GM21390 (cell line): ENCODE measurements around the gene COL20A1.

ENCODE experiments used
- ATAC-seq: cut with Tn5 transposase; IDR thresholded peaks from one replicate; pipeline ENCODE4 v1.9.1; 2021; ENCODE audit not compliant: unreplicated experiment

Gene COL20A1

GRCh38 chr20:63359937-63360849, 67.2 kb downstream of the COL20A1 start:
- no peak for ATAC-seq

DNA sequence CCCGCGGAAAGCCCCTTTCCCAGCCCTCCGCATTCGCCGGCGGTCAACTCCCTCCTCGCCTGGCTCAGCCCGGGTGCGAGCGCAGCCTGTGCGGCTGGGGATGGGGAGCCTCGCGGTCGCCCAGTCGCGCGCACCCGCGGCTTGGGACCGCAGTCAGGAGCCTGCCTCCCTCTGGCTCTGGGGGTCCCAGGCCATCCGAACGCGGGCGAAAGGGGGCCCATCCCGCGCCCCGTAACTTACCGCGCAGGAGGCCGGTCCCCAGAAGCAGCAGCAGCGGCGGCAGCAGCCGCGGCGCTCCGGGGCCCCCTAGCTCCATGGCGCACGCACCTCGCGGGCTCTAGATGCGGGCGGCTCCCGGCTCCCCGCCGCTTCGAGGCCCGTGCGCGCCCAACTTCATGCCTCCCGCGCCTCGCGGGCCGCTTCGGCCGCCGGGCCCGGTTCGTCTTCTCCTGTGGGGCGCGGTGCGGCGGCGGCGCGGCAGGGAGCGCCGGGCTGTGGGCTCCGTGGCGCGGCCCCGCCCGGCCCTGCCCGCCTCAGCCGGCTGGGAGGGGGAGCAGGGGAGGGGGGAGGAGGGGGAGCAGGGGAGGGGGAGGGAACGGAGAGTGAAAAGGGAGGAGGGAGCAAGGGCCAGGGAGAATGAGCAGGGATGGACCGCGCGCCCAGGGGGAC, 68.0 kb downstream of the COL20A1 start, which contains the start of gene CHRNA4:
TSS of gene CHRNA4 (minus strand) at position 500 of the 669 bp plus-strand sequence. CDS start at position 316, 184 bp downstream.
- no peak for ATAC-seq

DNA sequence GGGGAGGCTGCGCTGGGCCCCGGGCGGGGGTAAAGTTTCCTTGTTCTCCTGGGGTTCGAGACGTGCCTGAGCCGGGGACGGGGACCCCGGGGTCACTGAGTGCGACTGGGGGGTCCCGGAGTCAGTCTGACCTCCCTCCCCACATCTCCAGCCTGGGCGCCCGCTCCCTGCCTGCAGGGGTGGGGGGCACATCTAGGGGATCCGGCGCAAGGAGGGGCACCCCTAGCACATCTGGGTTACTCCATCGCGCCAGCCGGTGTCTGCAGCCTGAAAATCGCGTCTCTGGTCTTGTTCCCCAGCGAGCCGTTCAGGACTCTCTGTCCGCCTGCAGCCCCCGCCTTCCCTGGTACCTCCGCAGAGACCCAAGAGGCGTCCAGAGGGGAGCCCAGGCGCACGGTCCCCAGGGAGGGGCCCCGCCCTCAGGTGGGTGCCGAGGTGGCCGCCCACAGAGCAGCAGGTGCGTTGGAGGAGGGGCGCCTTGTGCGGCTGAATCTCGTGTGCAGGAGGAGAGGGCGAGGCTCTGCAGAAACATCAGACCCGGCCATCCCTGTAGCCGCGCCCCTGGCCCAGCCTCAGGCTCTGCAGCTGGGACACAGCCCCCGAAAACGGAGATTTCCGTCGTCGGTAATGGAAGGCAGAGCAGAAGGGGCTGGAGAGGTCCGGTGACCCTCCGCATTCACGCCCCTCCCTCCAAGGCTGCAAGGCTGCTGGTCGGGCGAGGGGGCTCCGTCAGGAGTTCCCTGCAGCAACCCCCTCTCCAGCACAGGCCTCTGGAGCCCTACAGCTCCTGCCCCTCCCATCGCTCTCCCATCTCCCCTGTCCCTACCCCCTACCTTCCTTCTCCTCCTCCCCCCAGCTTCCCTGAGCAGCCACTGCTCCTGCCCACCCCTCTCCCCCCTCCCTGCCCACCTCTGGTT, 68.8 kb downstream of the COL20A1 start:
- no peak for ATAC-seq

- no peak for ATAC-seq
These were observed 69.5 kb downstream of the COL20A1 start for GRCh38 chr20:63362436-63363009.

- no peak for ATAC-seq
These were observed 70.3 kb downstream of the COL20A1 start for GRCh38 chr20:63363013-63363957.

DNA sequence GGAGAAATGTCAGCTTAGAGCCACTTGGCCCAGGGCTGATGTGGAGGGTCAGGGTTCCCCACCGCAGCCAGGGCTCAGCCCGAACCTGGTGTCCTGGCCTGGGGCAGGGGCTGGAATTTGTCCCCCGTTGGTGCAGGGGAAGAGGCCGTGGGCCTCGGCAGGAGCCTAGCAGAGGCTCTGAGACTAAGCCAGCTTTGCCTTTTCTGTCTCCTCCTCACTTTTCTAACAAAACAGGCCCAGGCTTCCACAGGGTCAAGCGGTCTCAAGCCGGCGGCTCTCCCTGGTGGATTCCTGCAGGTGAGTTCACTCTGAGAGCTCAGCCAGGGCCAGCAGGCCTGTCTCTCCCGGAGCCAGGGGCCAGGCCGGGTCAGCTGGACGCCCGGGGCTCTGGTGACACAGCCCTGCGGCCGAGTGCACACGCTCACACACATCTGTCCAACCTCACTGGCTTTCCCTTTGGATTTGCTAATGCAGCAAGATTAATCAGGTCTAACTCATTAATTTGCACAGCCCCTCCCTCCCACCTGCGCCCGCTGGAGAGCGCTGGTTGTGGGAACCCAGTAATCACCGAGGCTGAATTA, 71.1 kb downstream of the COL20A1 start:
- no peak for ATAC-seq

DNA sequence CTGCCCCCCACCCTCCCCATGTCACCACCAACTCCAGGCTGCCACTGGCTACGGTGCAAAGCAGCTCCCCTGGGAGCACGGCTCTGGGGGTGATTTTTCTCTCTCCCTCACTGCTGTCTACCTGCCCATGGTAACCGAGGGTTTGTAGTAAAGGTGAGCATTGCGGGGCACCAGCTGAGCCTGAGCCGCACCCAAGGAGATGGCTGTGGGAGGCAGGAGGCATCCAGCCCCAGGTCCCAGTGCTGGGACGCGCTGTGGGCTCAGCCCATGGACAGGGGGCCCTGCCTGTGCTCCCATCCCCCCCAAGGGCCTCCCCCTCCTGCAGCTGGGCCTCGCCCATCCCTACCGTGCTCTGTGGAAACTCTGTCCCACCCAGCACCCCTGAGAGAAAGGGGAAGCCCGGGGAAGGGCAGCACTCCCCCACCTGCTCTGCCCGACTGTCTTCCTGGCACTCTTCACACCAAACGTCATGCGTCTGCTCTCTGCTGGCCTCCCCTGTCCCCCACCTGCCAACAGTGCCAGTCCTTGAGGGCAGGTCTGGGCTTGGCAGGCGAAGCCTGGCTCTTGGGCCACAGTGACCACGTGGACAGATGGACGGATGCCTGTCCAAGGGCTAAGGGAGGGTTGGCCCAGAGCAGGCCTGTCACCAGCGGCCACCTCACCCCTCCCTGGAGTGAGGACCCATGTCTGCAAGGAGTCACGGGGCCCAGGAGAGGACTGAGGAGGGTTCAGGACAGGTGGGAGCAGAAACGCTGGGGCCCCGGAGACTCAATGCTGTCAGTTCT, 72.0 kb downstream of the COL20A1 start:
- ATAC-seq: no peak

DNA sequence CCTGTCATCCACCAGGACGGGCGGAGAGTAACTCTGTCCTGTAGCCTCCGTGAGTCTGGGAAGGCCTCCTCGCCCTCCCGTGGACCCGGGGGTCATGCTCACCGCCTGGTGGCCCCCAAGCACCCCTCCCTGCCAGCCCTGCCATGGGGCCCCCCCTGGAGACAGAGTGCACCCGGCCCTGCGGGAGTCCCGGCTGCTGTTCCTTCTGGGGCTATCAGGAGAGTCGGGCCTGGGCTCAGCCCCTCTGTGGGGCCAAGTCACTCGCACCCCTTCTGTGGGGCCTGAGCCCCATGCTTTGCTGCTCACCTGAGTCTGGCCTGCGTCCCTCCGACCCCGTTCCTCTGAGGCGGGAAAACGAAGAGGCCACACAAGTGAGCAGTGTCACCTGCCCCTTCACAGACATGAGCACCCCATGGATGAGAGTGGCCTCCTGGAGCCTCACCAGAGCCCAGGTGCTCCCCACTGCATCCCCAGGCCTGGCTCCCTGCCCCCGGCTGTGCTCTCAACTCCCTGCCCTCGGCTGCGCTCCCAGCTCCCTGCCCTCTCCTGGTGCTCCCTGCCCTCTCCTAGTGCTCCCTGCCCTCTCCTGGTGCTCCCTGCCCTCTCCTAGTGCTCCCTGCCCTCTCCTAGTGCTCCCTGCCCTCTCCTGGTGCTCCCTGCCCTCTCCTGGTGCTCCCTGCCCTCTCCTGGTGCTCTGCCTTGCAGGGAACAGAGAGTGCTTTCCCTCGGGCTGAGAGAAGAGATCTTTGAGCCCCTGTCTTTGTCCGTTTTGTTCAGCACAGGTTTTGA, 72.8 kb downstream of the COL20A1 start:
- ATAC-seq: no peak

DNA sequence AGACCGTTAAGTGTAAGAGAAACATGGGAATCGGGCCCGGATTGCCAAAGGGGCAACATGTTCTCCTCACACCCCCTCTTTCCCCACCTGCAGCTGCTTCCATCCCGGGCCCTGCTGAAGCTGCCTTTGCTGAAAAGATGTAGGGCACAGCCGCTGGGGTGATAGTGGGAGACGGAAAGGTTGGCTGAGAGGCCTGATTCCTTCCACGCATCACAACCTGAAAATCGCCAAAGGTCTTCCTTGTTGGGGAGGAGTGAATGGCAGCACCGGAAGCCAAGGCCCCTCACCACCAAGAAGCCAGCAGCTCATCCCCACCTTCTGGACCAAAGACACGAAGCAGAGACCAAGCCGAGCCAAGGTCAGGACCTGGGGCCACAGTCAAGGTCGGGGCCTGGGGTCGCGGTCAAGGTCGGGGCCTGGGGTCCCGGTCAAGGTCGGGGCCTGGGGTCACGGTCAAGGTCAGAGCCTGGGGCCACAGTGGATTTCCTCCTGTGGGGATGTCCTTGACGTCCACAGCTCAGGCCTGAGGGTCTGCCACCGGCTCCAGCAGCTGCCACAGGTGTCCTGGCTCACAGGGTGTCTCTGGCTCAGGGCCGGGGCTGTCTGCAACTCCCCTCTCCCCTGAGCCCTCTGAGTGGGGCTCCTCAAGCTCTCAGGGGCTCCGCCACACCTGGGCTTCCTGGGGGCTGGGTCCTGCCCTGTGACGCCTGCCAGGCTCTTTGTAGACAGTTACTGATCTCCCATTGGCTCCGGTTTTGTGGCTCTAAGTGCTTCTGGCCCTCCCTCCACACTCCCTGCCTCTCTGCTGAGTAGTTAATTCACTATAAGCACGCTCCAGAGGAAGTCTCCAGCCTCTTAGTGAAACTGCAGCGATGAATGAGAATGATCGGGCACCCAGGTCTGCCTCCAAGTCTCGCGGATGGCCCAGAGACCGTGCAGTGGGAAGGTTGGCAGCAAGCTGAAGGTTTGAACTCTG, 73.7 kb downstream of the COL20A1 start:
- no peak for ATAC-seq

- no peak for ATAC-seq
These were observed 74.6 kb downstream of the COL20A1 start for GRCh38 chr20:63367446-63368055.

DNA sequence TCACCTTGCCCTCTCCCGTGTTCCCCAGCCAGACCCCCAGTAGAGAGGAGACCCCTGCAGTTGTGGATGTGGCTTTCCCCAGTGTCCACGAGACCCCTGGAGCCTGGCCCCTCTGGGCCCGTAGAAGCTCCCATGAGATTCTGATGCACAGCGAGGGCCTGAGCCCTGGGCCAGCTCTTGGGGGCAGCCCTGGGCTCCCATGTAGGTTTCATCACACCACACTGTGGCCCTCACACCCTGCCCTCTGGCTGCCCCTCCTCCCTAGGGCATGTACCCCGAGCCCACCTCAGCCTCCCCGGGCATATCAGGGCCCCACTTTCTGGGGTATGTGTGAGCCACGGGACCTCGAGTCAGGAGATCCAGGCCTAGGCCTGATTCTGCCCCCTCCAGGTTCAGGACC, 75.2 kb downstream of the COL20A1 start:
- no peak for ATAC-seq

- ATAC-seq: no peak
These were observed 76.1 kb downstream of the COL20A1 start for GRCh38 chr20:63369024-63369530.

DNA sequence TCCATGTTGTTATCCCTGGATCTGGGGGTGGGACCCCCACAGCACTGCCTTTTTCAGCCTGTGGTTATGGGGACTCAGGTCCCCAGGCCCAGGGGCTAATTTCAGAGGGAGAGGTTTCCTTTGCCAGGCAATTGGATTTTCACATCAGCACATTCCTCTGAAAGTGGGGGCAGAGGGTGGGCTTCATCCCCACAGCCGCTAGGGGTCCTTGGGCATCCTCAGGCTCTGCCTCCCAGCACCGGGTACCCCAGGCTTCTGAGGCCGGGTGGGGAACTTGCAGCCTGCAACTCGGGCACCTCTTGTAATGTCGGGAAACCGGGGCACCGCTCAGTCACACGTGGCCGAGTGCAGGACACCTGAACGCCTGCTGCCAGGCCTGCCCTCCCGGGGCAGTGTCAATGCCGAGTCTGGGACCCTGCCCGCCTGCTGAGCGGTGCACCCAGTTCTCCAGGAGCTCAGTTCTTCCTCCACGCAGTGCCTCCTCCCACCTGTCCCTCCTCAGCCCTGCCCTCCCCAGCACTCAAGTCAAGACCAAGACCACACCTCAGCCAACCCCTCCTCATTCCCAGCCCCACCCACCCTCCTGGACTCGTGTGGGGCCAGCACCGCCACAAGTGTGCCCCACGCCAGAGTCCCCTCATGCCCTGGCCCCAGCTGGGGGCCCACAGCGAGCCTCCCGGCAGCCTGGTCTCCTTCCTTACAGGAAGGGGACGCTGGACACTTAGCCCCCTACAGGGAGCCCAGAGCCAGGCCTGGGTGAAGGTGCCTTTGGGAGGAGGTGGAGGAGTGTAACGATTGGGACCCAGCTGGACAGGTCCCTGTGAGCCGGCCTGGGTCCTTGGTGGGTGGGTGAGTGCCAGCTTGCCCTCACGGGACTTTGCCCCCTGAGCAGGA, 77.0 kb downstream of the COL20A1 start:
- no peak for ATAC-seq

- no peak for ATAC-seq
These were observed 77.7 kb downstream of the COL20A1 start for GRCh38 chr20:63370618-63371187.
